Subcutaneous abdominal adipose tissue (tissue), 5 donors: Measurements from ENCODE around the gene GRID1.
"Not testable (repeated sequence)": the region's sequence is repeated elsewhere in the genome, so short reads cannot be mapped to it uniquely, and the experiment has no call there.

Source experiments
- H3K27ac ChIP-seq: one replicate; pipeline ENCODE4 v1.7.0; 2013; ENCODE audit warnings: low read depth, mild to moderate bottlenecking, inconsistent platforms, low read length, moderate library complexity
- H3K27me3 ChIP-seq, 5 donors: one replicate each; pipeline ENCODE4 v1.7.0; 2013; ENCODE audit warnings: low read length in 5 of 5, inconsistent platforms in 1 of 5; ENCODE audit not compliant: control insufficient read depth in 5 of 5, insufficient read depth in 4 of 5
- H3K36me3 ChIP-seq, 5 donors: one replicate each; pipeline ENCODE4 v1.7.0; 2013; ENCODE audit warnings: low read length in 5 of 5; ENCODE audit not compliant: control insufficient read depth in 5 of 5, insufficient read depth in 5 of 5
- H3K4me1 ChIP-seq, 5 donors: one replicate each; pipeline ENCODE4 v1.7.0; 2013; ENCODE audit warnings: low read length in 5 of 5, mild to moderate bottlenecking in 3 of 5, moderate library complexity in 1 of 5; ENCODE audit not compliant: control insufficient read depth in 5 of 5, insufficient read depth in 5 of 5
- H3K4me3 ChIP-seq, 5 donors: one replicate each; pipeline ENCODE4 v1.7.0; 2013; ENCODE audit warnings: low read length in 5 of 5, low read depth in 1 of 5
- H3K9ac ChIP-seq, 5 donors: one replicate each; pipeline ENCODE4 v1.7.0; 2013; ENCODE audit warnings: low read length in 5 of 5, mild to moderate bottlenecking in 4 of 5, moderate library complexity in 3 of 5
- H3K9me3 ChIP-seq, 5 donors: one replicate each; pipeline ENCODE4 v1.7.0; 2013; ENCODE audit warnings: low read length in 5 of 5; ENCODE audit not compliant: control insufficient read depth in 5 of 5
- donor health status: healthy.
- donor health status: healthy.
- donor health status: healthy.
- donor health status: healthy.
- donor health status: healthy.

GRID1 gene

DNA sequence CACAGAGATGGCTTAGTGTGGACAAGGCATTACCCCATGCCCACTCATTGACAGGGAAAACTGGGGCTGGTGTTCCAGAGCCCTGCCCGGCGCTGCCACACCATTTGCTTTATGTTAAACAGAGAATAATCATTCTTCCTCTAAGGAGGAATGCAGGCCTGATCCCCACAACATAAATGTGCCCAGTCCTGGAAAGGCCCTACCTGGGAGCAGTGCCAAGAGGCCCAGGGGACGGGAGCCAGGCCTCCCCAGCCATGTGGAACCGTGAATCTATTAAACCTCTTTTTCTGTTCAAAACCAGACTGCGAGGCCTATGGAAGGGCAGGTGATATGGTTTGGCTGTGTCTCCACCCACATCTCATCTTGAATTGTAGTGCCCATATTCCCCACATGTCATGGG, 264.1 kb downstream of the GRID1 start:
- peaks cover 0 to 5% (median 4%) of the 10 kb centered on the region in 5 donors for H3K4me1 ChIP-seq
- no peaks in the 10 kb centered on the region for H3K27me3 ChIP-seq
- no peak overlapping the region for H3K27ac ChIP-seq
- H3K9ac ChIP-seq: no peak overlapping the region
- no peaks in the 10 kb centered on the region for H3K36me3 ChIP-seq
- no peaks in the 10 kb centered on the region for H3K9me3 ChIP-seq
- H3K4me3 ChIP-seq: no peak overlapping the region

DNA sequence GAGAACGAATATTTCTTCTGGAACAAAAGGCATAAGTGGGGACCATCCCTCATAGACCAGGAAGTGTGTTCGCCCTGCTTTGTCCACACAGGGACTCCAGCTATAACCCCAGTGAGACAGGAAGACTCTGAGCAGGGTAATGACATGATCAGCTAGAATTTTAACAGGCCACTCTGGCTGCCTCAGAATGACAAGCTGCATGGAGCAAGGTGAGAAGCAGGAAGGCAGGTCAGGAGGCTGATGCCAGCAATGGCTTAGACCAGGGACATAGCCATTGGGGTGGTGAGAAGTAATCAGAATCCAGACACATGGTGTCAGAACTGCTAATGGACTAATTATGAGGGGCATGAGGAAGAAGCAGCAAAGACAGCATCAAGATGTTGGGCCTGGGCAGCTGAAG, 264.6 kb downstream of the GRID1 start:
- H3K27ac ChIP-seq: no peak overlapping the region
- no peaks in the 10 kb centered on the region for H3K9me3 ChIP-seq
- no peak overlapping the region for H3K9ac ChIP-seq
- H3K27me3 ChIP-seq: no peaks in the 10 kb centered on the region
- peaks cover 0 to 5% (median 4%) of the 10 kb centered on the region in 5 donors for H3K4me1 ChIP-seq
- H3K36me3 ChIP-seq: no peaks in the 10 kb centered on the region
- H3K4me3 ChIP-seq: no peak overlapping the region

- Histone ChIP-seq H3K9ac (no peak overlapping the region), H3K9me3 (no peaks in the 10 kb centered on the region), H3K27me3 (no peaks in the 10 kb centered on the region), H3K4me1 (peaks cover 0 to 5% (median 4%) of the 10 kb centered on the region in 5 donors), H3K36me3 (no peaks in the 10 kb centered on the region), H3K27ac (no peak overlapping the region), H3K4me3 (no peak overlapping the region)
Measured at GRCh38 chr10:86100581-86101061, 266.0 kb downstream of the GRID1 start.

DNA sequence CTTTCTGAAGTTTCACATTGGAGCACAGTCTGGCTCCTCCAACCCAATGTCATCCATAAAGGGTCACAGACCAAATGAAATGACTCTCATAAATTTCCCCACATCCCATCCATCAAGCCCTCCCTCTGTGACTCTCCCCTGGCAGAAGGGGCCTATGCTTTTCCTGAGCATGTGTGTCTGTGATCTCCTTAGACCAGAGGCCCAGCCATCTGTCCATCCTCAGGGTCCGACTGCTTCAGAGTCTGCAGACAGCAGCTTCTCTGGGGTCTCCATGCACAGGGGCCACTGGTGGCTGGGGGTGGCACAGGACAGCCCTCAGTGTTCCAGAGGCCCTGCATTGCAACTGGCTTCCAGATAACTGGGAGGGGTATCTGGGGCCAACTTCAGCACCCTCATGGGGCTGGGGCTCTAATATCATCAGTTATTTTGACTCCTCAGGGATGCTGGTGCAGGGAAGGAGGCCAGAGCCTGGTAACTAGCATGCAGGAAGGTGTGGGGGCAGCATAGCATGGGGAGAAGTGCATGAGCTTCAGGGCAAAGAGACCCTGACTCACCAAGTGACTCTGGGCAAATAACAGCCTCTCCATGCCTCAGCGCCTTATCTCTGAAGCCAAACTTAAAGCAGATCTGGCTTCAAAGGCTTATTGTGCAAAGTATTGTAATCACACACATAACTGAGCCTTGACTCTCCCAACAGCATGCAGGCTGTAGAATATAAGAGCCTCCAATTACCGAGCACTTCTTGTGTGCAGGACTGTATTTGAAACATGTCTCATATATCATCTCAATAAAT, 266.9 kb downstream of the GRID1 start:
- no peaks in the 10 kb centered on the region for H3K36me3 ChIP-seq
- H3K9me3 ChIP-seq: no peaks in the 10 kb centered on the region
- no peaks in the 10 kb centered on the region for H3K27me3 ChIP-seq
- no peak overlapping the region for H3K9ac ChIP-seq
- H3K27ac ChIP-seq: no peak overlapping the region
- H3K4me1 ChIP-seq: peaks cover 0 to 5% (median 4%) of the 10 kb centered on the region in 5 donors
- H3K4me3 ChIP-seq: no peak overlapping the region

GRCh38 chr10:86098187-86098881, 268.3 kb downstream of the GRID1 start:
- Histone ChIP-seq H3K4me1 (peaks cover 0 to 5% (median 4%) of the 10 kb centered on the region in 5 donors), H3K9me3 (no peaks in the 10 kb centered on the region), H3K27me3 (no peaks in the 10 kb centered on the region), H3K36me3 (no peaks in the 10 kb centered on the region), H3K9ac (no peak overlapping the region), H3K4me3 (no peak overlapping the region), H3K27ac (no peak overlapping the region)

DNA sequence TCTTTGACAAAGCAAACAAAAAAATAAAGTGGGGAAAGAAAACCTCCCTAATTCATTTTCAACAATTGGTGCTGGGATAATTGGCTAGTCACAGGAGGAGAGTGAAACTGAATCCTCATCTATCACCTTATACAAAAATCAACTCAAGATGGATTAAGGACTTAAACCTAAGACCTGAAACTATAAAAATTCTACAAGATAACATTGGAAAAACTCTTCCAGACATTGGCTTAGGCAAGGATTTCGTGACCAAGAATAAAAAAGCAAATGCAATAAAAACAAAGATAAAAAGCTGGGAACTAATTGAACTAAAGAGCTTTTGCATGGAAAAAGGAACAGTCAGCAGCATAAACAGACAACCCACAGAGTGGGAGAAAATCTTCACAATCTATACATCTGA, 271.5 kb downstream of the GRID1 start:
- not testable (repeated sequence) for H3K27me3 ChIP-seq, H3K9ac ChIP-seq, H3K27ac ChIP-seq, H3K36me3 ChIP-seq, H3K4me1 ChIP-seq, H3K9me3 ChIP-seq, H3K4me3 ChIP-seq

DNA sequence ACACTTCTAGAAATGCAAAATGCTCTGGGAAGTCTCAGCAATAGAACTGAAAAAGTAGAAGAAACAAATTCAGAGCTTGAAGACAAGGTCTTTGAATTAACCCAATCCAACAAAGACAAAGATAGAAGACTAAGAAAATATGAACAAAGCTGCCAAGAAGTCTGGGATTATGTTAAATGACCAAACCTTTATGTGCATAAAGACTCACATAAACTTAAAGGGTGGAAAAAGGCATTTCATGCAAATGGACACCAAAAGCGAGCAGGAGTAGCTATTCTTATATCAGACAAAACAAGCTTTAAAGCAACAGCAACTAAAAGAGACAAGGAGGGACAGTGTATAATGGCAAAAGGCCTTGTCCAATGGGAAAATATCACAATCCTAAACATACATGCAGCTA, 274.3 kb downstream of the GRID1 start:
- H3K9me3 ChIP-seq, H3K27me3 ChIP-seq, H3K27ac ChIP-seq, H3K4me3 ChIP-seq, H3K36me3 ChIP-seq, H3K4me1 ChIP-seq, H3K9ac ChIP-seq: not testable (repeated sequence)

DNA sequence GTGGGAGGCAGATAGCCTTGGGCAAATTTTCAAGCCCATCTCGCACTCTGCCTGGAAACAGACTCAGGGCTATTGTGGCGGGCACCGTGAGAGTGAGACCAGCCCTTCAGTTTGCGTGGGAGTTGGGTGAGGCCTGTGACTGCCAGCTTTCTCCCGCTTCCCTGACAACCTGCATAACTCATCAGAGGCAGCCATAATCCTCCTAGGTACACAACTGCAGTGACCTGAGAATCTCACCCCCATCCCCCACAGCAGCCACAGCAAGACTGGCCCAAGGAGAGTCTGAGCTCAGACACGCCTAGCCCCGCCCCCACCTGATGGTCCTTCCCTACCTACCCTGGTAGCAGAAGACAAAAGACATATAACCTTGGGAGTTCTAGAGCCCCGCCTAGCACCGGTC, 275.4 kb downstream of the GRID1 start:
- no peaks in the 10 kb centered on the region for H3K9me3 ChIP-seq
- no peak overlapping the region for H3K4me3 ChIP-seq
- peaks cover 0 to 6% (median 3%) of the 10 kb centered on the region in 5 donors for H3K27me3 ChIP-seq
- H3K9ac ChIP-seq: no peak overlapping the region
- no peaks in the 10 kb centered on the region for H3K36me3 ChIP-seq
- H3K27ac ChIP-seq: no peak overlapping the region
- no peaks in the 10 kb centered on the region for H3K4me1 ChIP-seq

DNA sequence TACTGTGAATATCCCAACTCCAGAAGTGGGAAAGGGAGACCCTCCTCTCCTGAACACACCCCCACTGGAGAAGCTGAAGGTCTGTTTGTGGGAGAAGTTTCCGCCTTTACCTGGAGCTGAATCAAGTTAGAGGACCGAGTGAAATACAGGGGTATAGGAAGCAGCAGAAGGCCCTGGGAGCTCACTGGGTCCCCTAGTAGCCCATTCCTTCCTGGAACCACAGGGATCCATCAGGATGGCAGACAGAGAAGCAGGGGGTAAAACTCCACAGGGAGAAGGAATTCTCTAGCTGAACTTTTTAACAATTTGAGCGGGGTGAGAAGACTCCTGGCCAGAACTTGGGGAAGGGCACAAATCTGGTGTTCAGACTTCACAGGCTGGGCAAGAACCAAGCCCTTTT, 275.8 kb downstream of the GRID1 start:
- no peak overlapping the region for H3K9ac ChIP-seq
- H3K4me1 ChIP-seq: no peaks in the 10 kb centered on the region
- no peaks in the 10 kb centered on the region for H3K9me3 ChIP-seq

GRCh38 chr10:86087716-86088115, 278.9 kb downstream of the GRID1 start:
- no peaks in the 10 kb centered on the region for H3K36me3 ChIP-seq
- no peak overlapping the region for H3K9ac ChIP-seq
- H3K27me3 ChIP-seq: peaks cover 0 to 10% (median 9%) of the 10 kb centered on the region in 5 donors
- no peaks in the 10 kb centered on the region for H3K9me3 ChIP-seq
- no peak overlapping the region for H3K4me3 ChIP-seq
- no peak overlapping the region for H3K27ac ChIP-seq
- no peaks in the 10 kb centered on the region for H3K4me1 ChIP-seq

More for the DNA sequence above, 275.8 kb downstream of the GRID1 start:
- Histone ChIP-seq H3K27me3 (peaks cover 0 to 6% (median 3%) of the 10 kb centered on the region in 5 donors), H3K27ac (no peak overlapping the region), H3K4me3 (no peak overlapping the region), H3K36me3 (no peaks in the 10 kb centered on the region)
